ENCODE measurements around the gene TMEM178A.
A peak's percentile ranks its signal among the peaks of the same experiment; 100 is the strongest.
"Not testable (repeated sequence)": the region's sequence is repeated elsewhere in the genome, so short reads cannot be mapped to it uniquely, and the experiment has no call there.

TMEM178A gene

DNA sequence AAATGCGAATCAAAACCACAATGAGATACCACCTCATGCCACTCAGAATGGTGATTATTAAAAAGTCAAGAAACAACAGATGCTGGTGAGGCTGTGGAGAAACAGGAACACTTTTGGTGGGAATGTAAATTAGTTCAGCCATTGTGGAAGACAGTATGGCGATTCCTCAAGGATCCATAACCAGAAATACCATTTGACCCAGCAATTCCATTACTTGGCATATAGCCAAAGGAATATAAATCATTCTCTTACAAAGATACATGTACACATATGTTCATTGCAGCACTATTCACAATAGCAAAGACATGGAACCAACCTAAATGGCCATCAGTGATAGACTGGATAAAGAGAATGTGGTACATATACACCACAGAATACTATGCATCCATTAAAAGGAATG is 9.5 kb upstream of the TMEM178A start:
- H3K27ac ChIP-seq (ENCODE audit: low read depth, low read length); H3K9ac ChIP-seq (ENCODE audit: low read length); H3K36me3 ChIP-seq (ENCODE audit: control insufficient read depth, insufficient read depth, low read length); H3K4me1 ChIP-seq (ENCODE audit: control insufficient read depth, insufficient read depth, low read length); H3K4me3 ChIP-seq (ENCODE audit: low read length); H3K27me3 ChIP-seq (ENCODE audit: control insufficient read depth, insufficient read depth, low read length): not testable (repeated sequence)

- Histone ChIP-seq H3K36me3 (ENCODE audit: control insufficient read depth, insufficient read depth, low read length) (no peaks in the 10 kb centered on the region), H3K4me1 (ENCODE audit: control insufficient read depth, insufficient read depth, low read length) (no peaks in the 10 kb centered on the region)
Measured at GRCh38 chr2:39657287-39657937, 8.3 kb upstream of the TMEM178A start.

DNA sequence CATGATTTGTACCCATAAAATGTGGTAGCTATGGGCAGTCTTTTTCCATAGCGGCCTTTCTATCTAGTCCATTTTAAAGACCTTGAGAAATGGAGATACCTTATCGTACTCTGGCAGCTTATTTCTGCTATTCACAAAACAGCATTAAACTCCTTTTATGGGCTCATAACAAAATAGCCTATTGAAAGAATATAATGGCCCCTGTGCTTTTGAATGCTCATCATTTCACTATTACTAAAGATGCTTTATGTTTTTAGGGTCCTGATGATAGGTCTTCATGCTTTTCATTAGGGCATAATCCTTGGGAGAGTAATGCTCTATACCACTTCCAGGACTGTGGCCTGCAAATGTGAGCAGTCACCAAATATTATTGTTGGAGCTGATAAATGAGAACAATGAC is 7.3 kb upstream of the TMEM178A start:
- Histone ChIP-seq H3K27me3 (ENCODE audit: control insufficient read depth, insufficient read depth, low read length) (no peaks in the 10 kb centered on the region), H3K27ac (ENCODE audit: low read depth, low read length) (no peak overlapping the region), H3K9ac (ENCODE audit: low read length) (no peak overlapping the region), H3K4me3 (ENCODE audit: low read length) (no peak overlapping the region), H3K4me1 (ENCODE audit: control insufficient read depth, insufficient read depth, low read length) (no peaks in the 10 kb centered on the region), H3K36me3 (ENCODE audit: control insufficient read depth, insufficient read depth, low read length) (no peaks in the 10 kb centered on the region)

More at GRCh38 chr2:39657287-39657937, 8.3 kb upstream of the TMEM178A start:
- Histone ChIP-seq H3K27me3 (ENCODE audit: control insufficient read depth, insufficient read depth, low read length) (no peaks in the 10 kb centered on the region), H3K27ac (ENCODE audit: low read depth, low read length) (no peak overlapping the region), H3K9ac (ENCODE audit: low read length) (no peak overlapping the region), H3K4me3 (ENCODE audit: low read length) (no peak overlapping the region)

- Histone ChIP-seq H3K27ac (ENCODE audit: low read depth, low read length) (no peak overlapping the region), H3K36me3 (ENCODE audit: control insufficient read depth, insufficient read depth, low read length) (no peaks in the 10 kb centered on the region)
Measured at GRCh38 chr2:39659765-39660611, 5.7 kb upstream of the TMEM178A start.

GRCh38 chr2:39660612-39661236 is 5.0 kb upstream of the TMEM178A start:
- Histone ChIP-seq H3K27ac (ENCODE audit: low read depth, low read length) (no peak overlapping the region), H3K4me1 (ENCODE audit: control insufficient read depth, insufficient read depth, low read length) (no peaks in the 10 kb centered on the region), H3K27me3 (ENCODE audit: control insufficient read depth, insufficient read depth, low read length) (no peaks in the 10 kb centered on the region)

More at GRCh38 chr2:39659765-39660611, 5.7 kb upstream of the TMEM178A start:
- H3K9ac ChIP-seq (ENCODE audit: low read length): no peak overlapping the region
- no peaks in the 10 kb centered on the region for H3K27me3 ChIP-seq (ENCODE audit: control insufficient read depth, insufficient read depth, low read length)
- no peak overlapping the region for H3K4me3 ChIP-seq (ENCODE audit: low read length)
- no peaks in the 10 kb centered on the region for H3K4me1 ChIP-seq (ENCODE audit: control insufficient read depth, insufficient read depth, low read length)

GRCh38 chr2:39661826-39662225 is 3.9 kb upstream of the TMEM178A start:
- Histone ChIP-seq H3K27me3 (ENCODE audit: control insufficient read depth, insufficient read depth, low read length) (peaks cover 2% of the 10 kb centered on the region), H3K4me3 (ENCODE audit: low read length) (no peak overlapping the region), H3K9ac (ENCODE audit: low read length) (no peak overlapping the region), H3K4me1 (ENCODE audit: control insufficient read depth, insufficient read depth, low read length) (peaks cover 2% of the 10 kb centered on the region), H3K36me3 (ENCODE audit: control insufficient read depth, insufficient read depth, low read length) (no peaks in the 10 kb centered on the region), H3K27ac (ENCODE audit: low read depth, low read length) (no peak overlapping the region)

More at GRCh38 chr2:39660612-39661236, 5.0 kb upstream of the TMEM178A start:
- Histone ChIP-seq H3K9ac (ENCODE audit: low read length) (no peak overlapping the region), H3K4me3 (ENCODE audit: low read length) (no peak overlapping the region), H3K36me3 (ENCODE audit: control insufficient read depth, insufficient read depth, low read length) (no peaks in the 10 kb centered on the region)

DNA sequence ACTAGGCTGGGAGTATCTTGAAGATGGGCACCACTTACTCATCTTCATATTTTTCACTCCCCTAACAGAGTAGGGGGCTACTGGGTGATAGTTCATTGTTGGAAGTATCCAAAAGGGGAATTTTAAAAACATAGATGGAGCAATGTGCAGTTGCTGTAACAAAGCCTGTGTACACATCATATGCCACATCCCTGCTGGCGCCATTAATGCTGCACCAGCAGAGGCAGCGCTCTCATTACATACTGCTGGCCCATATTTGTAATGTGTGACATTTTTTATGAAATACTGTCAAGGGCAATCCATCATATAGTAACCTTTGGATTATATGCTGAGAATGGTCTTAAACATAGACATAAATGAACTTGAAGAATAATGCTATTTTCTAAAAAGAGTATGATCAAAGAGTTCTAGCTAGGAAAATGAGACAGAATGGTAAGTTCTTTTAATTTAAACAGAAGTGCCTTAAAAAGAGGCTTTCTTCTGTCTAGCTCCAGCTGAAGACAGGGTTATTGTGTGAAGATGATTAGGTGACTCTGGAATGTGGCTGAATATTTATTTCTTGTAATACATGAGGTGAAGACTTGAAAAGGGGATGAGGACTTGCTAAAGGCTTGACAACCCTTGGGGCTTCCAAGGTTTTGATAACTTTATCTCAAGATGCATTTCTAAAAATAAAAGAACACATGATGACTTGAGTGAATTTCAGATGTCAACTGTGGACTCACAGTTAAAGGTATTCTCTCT is 2.4 kb upstream of the TMEM178A start:
- H3K4me3 ChIP-seq (ENCODE audit: low read length): no peak overlapping the region
- no peaks in the 10 kb centered on the region for H3K36me3 ChIP-seq (ENCODE audit: control insufficient read depth, insufficient read depth, low read length)
- H3K9ac ChIP-seq (ENCODE audit: low read length): no peak overlapping the region
- H3K27me3 ChIP-seq (ENCODE audit: control insufficient read depth, insufficient read depth, low read length): peaks cover 5% of the 10 kb centered on the region
- peaks cover 4% of the 10 kb centered on the region for H3K4me1 ChIP-seq (ENCODE audit: control insufficient read depth, insufficient read depth, low read length)
- no peak overlapping the region for H3K27ac ChIP-seq (ENCODE audit: low read depth, low read length)

DNA sequence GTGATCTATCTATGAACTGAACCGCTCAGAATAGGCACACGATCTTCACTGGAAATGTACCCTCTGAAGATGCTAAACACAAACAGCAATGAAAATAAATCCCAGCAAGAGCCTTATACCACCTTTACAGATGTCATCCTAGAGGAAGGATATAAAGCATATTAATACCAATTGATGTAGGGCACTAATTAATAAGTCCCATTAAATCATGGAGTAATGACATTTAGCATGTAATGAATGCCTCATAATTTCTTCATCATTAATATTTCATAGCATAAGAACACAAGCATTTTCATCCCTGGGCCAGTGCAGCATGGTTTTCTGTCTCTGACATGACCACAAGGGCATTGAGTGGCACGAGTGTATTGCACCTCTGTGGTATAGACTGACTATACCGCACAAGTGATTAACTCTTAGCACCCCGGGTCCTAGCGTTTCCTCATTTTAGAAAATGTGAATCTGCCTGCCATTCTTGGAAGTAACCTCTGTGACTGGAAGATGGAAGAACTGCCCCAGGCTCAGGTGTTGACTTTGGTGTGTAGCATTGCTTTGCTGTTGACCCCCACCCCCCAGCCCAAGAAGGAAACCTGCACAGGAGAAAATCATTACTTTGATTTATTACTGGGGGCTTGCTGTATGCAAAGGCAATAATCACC is 1.4 kb upstream of the TMEM178A start:
- peaks cover 5% of the 10 kb centered on the region for H3K27me3 ChIP-seq (ENCODE audit: control insufficient read depth, insufficient read depth, low read length)
- no peak overlapping the region for H3K9ac ChIP-seq (ENCODE audit: low read length)
- H3K4me3 ChIP-seq (ENCODE audit: low read length): no peak overlapping the region
- no peaks in the 10 kb centered on the region for H3K36me3 ChIP-seq (ENCODE audit: control insufficient read depth, insufficient read depth, low read length)
- H3K4me1 ChIP-seq (ENCODE audit: control insufficient read depth, insufficient read depth, low read length): peaks cover 4% of the 10 kb centered on the region
- H3K27ac ChIP-seq (ENCODE audit: low read depth, low read length): no peak overlapping the region

GRCh38 chr2:39664888-39665591 is 677 bp upstream of the TMEM178A start:
- no peak overlapping the region for H3K27ac ChIP-seq (ENCODE audit: low read depth, low read length)

GRCh38 chr2:39666491-39667101 is 879 bp downstream of the TMEM178A start:
- H3K4me3 ChIP-seq (ENCODE audit: low read length): peak overlapping the region; percentile 61
- H3K27ac ChIP-seq (ENCODE audit: low read depth, low read length): no peak overlapping the region
- no peak overlapping the region for H3K9ac ChIP-seq (ENCODE audit: low read length)
- H3K27me3 ChIP-seq (ENCODE audit: control insufficient read depth, insufficient read depth, low read length): peaks cover 5% of the 10 kb centered on the region
- peaks cover 4% of the 10 kb centered on the region for H3K4me1 ChIP-seq (ENCODE audit: control insufficient read depth, insufficient read depth, low read length)
- H3K36me3 ChIP-seq (ENCODE audit: control insufficient read depth, insufficient read depth, low read length): no peaks in the 10 kb centered on the region

More at GRCh38 chr2:39664888-39665591, 677 bp upstream of the TMEM178A start:
- peaks cover 5% of the 10 kb centered on the region for H3K27me3 ChIP-seq (ENCODE audit: control insufficient read depth, insufficient read depth, low read length)
- no peak overlapping the region for H3K4me3 ChIP-seq (ENCODE audit: low read length)
- peaks cover 4% of the 10 kb centered on the region for H3K4me1 ChIP-seq (ENCODE audit: control insufficient read depth, insufficient read depth, low read length)
- no peaks in the 10 kb centered on the region for H3K36me3 ChIP-seq (ENCODE audit: control insufficient read depth, insufficient read depth, low read length)
- H3K9ac ChIP-seq (ENCODE audit: low read length): no peak overlapping the region
